ENCODE results near the gene ATP8A1. TPM values are rescaled to one million over a fixed set of nuclear protein-coding genes. Genes with fewer than 3 reads are reported as not detected.

The ATP8A1 gene
- total RNA-seq, 1 experiment from 2014 or later, result 0.19 TPM

DNA sequence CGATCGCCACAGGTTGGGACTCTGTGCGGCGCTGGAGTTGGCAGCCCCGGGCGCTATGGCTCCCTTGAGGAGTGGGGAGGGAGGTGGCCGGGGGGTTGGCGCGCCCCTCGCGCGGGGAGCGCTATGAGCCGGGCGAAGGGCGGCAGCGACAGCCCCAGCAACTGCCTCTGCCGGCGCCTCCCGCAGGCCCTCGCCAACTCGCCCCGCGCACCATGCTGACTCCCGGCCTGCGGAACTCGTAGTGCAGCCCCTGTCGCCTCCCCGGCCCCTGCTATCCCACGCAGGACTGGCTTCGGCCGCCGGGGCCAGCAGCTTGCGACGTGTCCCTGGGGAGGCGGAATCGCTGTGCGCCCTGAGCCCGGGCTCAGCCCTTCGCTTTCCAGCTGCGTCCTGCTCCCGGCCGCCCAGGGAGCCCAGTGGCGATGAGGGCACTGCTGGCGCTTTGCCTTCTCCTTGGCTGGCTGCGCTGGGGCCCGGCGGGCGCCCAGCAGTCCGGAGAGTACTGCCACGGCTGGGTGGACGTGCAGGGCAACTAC lies 259.2 kb downstream of the ATP8A1 start:
- intact Hi-C loops (cut with micrococcal nuclease), result no loop called here

DNA sequence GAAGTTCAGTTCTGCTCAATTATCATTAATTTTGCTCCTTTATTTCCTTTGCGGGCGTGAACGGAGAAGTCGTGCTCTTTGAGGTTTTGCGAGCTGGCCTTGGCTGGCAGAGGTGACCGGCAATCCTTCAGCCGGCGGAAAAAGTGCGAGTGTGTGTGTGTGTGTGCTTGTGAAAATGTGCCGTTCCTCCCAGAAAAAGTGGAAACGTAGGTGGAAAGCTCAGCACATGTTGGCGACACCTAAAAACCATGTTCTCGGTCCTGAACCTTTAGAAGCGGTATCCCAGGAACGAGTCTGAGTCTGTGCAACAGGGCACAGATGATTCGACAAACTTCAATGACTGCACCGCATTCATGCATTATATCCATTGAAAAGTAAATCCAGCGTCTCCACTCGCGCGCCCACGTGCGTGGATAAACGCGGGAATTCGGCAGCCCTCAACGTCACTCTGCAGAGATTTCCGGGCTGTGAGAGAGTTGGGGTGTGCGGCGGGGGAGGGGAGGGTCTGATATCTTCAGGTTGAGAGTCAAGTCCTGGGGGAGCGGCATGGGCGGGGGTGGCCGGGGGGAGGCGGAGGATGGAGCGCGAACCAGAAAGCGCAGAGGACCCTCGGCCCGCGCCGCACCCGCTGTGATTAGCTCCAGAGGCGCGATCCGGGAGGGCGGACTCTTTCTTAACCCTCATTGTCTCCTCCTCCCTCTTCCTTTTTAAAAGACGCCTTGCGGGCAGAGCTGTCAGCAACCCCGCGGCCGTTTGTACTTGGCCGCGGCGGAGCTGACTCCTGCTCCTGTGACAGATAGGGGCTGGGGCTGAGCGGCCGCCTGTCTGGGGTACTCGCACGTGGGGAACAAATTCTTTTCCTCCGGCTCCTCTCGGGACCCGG lies 259.9 kb downstream of the ATP8A1 start, which contains the start of gene SHISA3:
SHISA3 (plus strand) TSS at position 737 of the 883 bp plus-strand sequence. CDS start 569 bp downstream, outside the sequence.
- ChIA-PET POLR2A (interaction anchor here (0.7 kb wide), 1 partner anchor 11 kb away, joined by 3 read pairs; no protein-coding TSS in a partner anchor), CTCF (interaction anchor here (0.7 kb wide), 1 partner anchor 261 kb away, joined by 4 read pairs; no protein-coding TSS in a partner anchor)
- BruUV-seq (replicated peaks), result no TSS peak
- TF ChIP-seq, protein P1, sequence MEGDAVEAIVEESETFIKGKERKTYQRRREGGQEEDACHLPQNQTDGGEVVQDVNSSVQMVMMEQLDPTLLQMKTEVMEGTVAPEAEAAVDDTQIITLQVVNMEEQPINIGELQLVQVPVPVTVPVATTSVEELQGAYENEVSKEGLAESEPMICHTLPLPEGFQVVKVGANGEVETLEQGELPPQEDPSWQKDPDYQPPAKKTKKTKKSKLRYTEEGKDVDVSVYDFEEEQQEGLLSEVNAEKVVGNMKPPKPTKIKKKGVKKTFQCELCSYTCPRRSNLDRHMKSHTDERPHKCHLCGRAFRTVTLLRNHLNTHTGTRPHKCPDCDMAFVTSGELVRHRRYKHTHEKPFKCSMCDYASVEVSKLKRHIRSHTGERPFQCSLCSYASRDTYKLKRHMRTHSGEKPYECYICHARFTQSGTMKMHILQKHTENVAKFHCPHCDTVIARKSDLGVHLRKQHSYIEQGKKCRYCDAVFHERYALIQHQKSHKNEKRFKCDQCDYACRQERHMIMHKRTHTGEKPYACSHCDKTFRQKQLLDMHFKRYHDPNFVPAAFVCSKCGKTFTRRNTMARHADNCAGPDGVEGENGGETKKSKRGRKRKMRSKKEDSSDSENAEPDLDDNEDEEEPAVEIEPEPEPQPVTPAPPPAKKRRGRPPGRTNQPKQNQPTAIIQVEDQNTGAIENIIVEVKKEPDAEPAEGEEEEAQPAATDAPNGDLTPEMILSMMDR (IDR thresholded peaks at IDR 0.05; ENCODE audit: unreplicated experiment), result no peak
- Mint-ChIP-seq H3K9me3 (ENCODE audit: unreplicated experiment) (no peaks in the 10 kb centered on the region), H3K36me3 (ENCODE audit: insufficient read depth, unreplicated experiment) (no peaks in the 10 kb centered on the region), H3K27me3 (ENCODE audit: insufficient read depth, unreplicated experiment) (peaks cover 15% of the 10 kb centered on the region), H3K4me3 (ENCODE audit: unreplicated experiment) (peak within 1 kb of the TSS; percentile 53), H3K27ac (ENCODE audit: low read depth, unreplicated experiment) (no peak within 1 kb of the TSS), H3K4me1 (ENCODE audit: insufficient read depth, unreplicated experiment) (no peaks in the 10 kb centered on the region)
- intact Hi-C loops (cut with micrococcal nuclease), result no loop called here
- DNase-seq (ENCODE audit: unreplicated experiment), result no peak

More for the DNA sequence above, 259.2 kb downstream of the ATP8A1 start:
- no peak for DNase-seq (ENCODE audit: unreplicated experiment)
- no peak overlapping the region for H3K27ac Mint-ChIP-seq (ENCODE audit: low read depth, unreplicated experiment)
- no TSS peak for BruUV-seq (replicated peaks)
- no peaks in the 10 kb centered on the region for H3K9me3 Mint-ChIP-seq (ENCODE audit: unreplicated experiment)
- TF ChIP-seq, protein P1 (IDR thresholded peaks at IDR 0.05; ENCODE audit: unreplicated experiment), result no peak
- H3K27me3 Mint-ChIP-seq (ENCODE audit: insufficient read depth, unreplicated experiment), result peaks cover 15% of the 10 kb centered on the region
- H3K4me1 Mint-ChIP-seq (ENCODE audit: insufficient read depth, unreplicated experiment), result no peaks in the 10 kb centered on the region
- POLR2A ChIA-PET, result interaction anchor here (0.7 kb wide), 1 partner anchor 10 kb away, joined by 3 read pairs; no protein-coding TSS in a partner anchor
- no peaks in the 10 kb centered on the region for H3K36me3 Mint-ChIP-seq (ENCODE audit: insufficient read depth, unreplicated experiment)
- CTCF ChIA-PET, result interaction anchor here (0.5 kb wide), 1 partner anchor 279 kb away, joined by 3 read pairs; no protein-coding TSS in a partner anchor
- H3K4me3 Mint-ChIP-seq (ENCODE audit: unreplicated experiment), result peak overlapping the region; percentile 53

DNA sequence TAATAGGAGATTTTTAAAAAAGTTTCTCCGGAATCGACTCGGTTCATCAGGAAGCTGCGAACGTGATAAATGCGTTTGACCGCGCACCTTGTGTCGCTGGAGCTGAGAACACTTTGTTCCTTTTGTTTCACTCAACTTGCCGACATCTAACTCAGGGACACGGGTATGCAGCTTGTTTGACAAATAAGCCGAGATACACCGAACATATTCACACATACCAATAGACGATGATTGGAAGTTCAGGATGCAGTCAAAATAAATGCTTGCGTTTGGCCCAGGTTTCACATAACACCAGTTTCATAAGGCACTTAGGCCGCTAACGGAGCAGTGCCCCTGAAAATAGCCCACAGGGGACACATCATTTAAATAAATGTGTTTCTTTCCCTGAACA lies 260.5 kb downstream of the ATP8A1 start:
- Mint-ChIP-seq H3K27me3 (ENCODE audit: insufficient read depth, unreplicated experiment) (peaks cover 15% of the 10 kb centered on the region), H3K27ac (ENCODE audit: low read depth, unreplicated experiment) (no peak overlapping the region), H3K4me1 (ENCODE audit: insufficient read depth, unreplicated experiment) (no peaks in the 10 kb centered on the region), H3K9me3 (ENCODE audit: unreplicated experiment) (no peaks in the 10 kb centered on the region), H3K36me3 (ENCODE audit: insufficient read depth, unreplicated experiment) (no peaks in the 10 kb centered on the region), H3K4me3 (ENCODE audit: unreplicated experiment) (no peak overlapping the region)
- DNase-seq (ENCODE audit: unreplicated experiment), result no peak
- CTCF ChIA-PET, result interaction anchor here (0.7 kb wide), 1 partner anchor 261 kb away, joined by 4 read pairs; no protein-coding TSS in a partner anchor
- BruUV-seq (replicated peaks), result no TSS peak
- POLR2A ChIA-PET, result interaction anchor here (0.6 kb wide), 1 partner anchor 34 kb away, joined by 3 read pairs; no protein-coding TSS in a partner anchor
- intact Hi-C loops (cut with micrococcal nuclease), result no loop called here
- TF ChIP-seq, protein P1 (IDR thresholded peaks at IDR 0.05; ENCODE audit: unreplicated experiment), result no peak

DNA sequence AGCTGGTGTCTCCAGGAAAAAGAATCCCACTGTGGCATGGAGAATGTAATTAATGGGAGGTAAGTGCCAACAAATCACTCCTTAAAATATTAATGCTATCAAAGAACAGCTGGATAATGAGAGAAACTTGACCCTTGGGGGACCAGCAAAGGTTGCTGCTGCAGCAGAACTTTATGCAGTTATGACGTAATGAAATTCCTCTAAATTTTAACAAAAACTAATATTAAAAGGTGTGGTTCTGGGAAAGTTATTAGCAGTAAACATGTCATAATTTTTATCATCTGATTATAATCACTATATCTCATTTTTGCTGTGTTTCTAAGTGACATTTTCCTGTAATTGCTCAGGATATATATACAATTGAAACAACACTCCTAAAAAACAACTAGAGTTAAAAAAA lies 261.3 kb downstream of the ATP8A1 start:
- H3K27ac Mint-ChIP-seq (ENCODE audit: low read depth, unreplicated experiment), result no peak overlapping the region
- H3K36me3 Mint-ChIP-seq (ENCODE audit: insufficient read depth, unreplicated experiment), result no peaks in the 10 kb centered on the region
- DNase-seq (ENCODE audit: unreplicated experiment), result no peak
- BruUV-seq (replicated peaks), result no TSS peak
- H3K4me1 Mint-ChIP-seq (ENCODE audit: insufficient read depth, unreplicated experiment), result no peaks in the 10 kb centered on the region
- ChIA-PET CTCF (interaction anchor here (1.4 kb wide), 1 partner anchor 26 kb away, joined by 5 read pairs; no protein-coding TSS in a partner anchor), POLR2A (interaction anchor here (0.6 kb wide), 1 partner anchor 33 kb away, joined by 3 read pairs; no protein-coding TSS in a partner anchor)
- peaks cover 15% of the 10 kb centered on the region for H3K27me3 Mint-ChIP-seq (ENCODE audit: insufficient read depth, unreplicated experiment)
- TF ChIP-seq, protein P1 (IDR thresholded peaks at IDR 0.05; ENCODE audit: unreplicated experiment), result no peak
- intact Hi-C loops (cut with micrococcal nuclease), result no loop called here
- no peaks in the 10 kb centered on the region for H3K9me3 Mint-ChIP-seq (ENCODE audit: unreplicated experiment)
- H3K4me3 Mint-ChIP-seq (ENCODE audit: unreplicated experiment), result no peak overlapping the region

Data from MCF 10A (cell line).